Sigmoid colon (tissue), 7 donors: ENCODE data around the gene SORCS2. TPM values are rescaled to one million over a fixed set of nuclear protein-coding genes. Genes with fewer than 3 reads are reported as not detected.

ENCODE experiments used
- DNase-seq: peaks from one replicate; pipeline ENCODE4 v3.0.0-alpha.2; 2019
- H3K27ac ChIP-seq, 4 donors: fragments of 200-600 bp; sonication (generic); one replicate each; pipeline ENCODE4 v1.5.1; 2016 to 2019; ENCODE audit warnings: mild to moderate bottlenecking in 1 of 4
- H3K27me3 ChIP-seq, 3 donors: fragments of 200-600 bp; sonication (generic); one replicate each; pipeline ENCODE4 v1.5.1; 2019; ENCODE audit warnings: mild to moderate bottlenecking in 1 of 3
- H3K36me3 ChIP-seq, 4 donors: fragments of 200-600 bp; sonication (generic); one replicate each; pipeline ENCODE4 v1.5.1; 2016 to 2019
- H3K4me1 ChIP-seq, 4 donors: fragments of 200-600 bp; sonication (generic); one replicate each; pipeline ENCODE4 v1.5.1; 2017 to 2019
- H3K4me3 ChIP-seq, 4 donors: fragments of 200-600 bp; sonication (generic); one replicate each; pipeline ENCODE4 v1.5.1; 2017 to 2019; ENCODE audit warnings: mild to moderate bottlenecking in 2 of 4, moderate library complexity in 1 of 4
- H3K9me3 ChIP-seq, 4 donors: fragments of 200-600 bp in 3 of 4; sonication (generic) in 3 of 4; one replicate each; pipeline versions ENCODE4 v1.5.1 to v1.6.1; 2013 to 2019
- CTCF ChIP-seq, 4 experiments: fragments of 450-650 bp in 3 of 4; fragments of 200-600 bp in 1 of 4; IDR thresholded peaks; one replicate each; pipeline ENCODE4 v1.5.1; 2016 to 2019; ENCODE audit warnings: antibody characterized with exemption in 4 of 4, mild to moderate bottlenecking in 3 of 4, moderate library complexity in 2 of 4
- EP300 ChIP-seq, 4 donors: sonication (generic); formaldehyde crosslinking; IDR thresholded peaks; one replicate each; pipeline ENCODE4 v1.6.1; 2017; ENCODE audit warnings: antibody characterized with exemption in 4 of 4
- POLR2A ChIP-seq, 2 donors: fragments of 450-650 bp; IDR thresholded peaks; one replicate each; pipeline ENCODE4 v1.6.1; 2016; ENCODE audit warnings: antibody characterized with exemption in 2 of 2, mild to moderate bottlenecking in 2 of 2, moderate library complexity in 2 of 2
- POLR2AphosphoS5 ChIP-seq, 4 donors: sonication (generic); formaldehyde crosslinking; IDR thresholded peaks; one replicate each; pipeline ENCODE4 v1.6.1; 2017; ENCODE audit warnings: antibody characterized with exemption in 4 of 4
- WGBS, 2 donors: extraction: QIAGEN DNeasy Blood & Tissue Kit; methylation state at CpG; one replicate each; pipeline ENCODE4 v1.1.7; 2013; 5-methylcytosine and 5-hydroxymethylcytosine counted together
- intact Hi-C: fragments of 100-400 bp; cut with DNase I; formaldehyde crosslinking; loops from one replicate; pipeline ENCODE4 v1.15.1; 2023
- polyA plus RNA-seq, 3 donors: library from polyadenylated mRNA; stranded (reverse); fragments of 200-250 nt; gene quantifications; one replicate each; pipeline ENCODE4 v1.2.3, GENCODE V29; 2013
- total RNA-seq, 4 donors: library from RNA; depleted of rRNA; stranded (reverse); fragments of >200 nt; gene quantifications; one replicate each; pipeline ENCODE4 v1.1.0, GENCODE V29; 2016
- donor health status: healthy with polysubstance abuse.
- donor health status: Bipolar disorder and iron deficiency.
- donor health status: healthy.

The SORCS2 gene
- total and polyA plus RNA-seq, 7 donors, result 1.8 to 6.4 (median 3.9) TPM; not detected in 2

GRCh38 chr4:7414736-7415510 lies 222.6 kb downstream of the SORCS2 start:
- Histone ChIP-seq H3K27me3 (no peaks in the 10 kb centered on the region), H3K4me1 (peaks cover 0 to 28% (median 22%) of the 10 kb centered on the region in 4 donors), H3K4me3 (no peak overlapping the region), H3K27ac (no peak overlapping the region), H3K36me3 (no peaks in the 10 kb centered on the region), H3K9me3 (no peaks in the 10 kb centered on the region)
- intact Hi-C loops, result no loop called here
- 25 to 37% methylated on average over 12 of the region's 12 CpGs for WGBS, 2 donors
- peak; percentile 4 for DNase-seq
- TF ChIP-seq EP300 (IDR thresholded peaks at IDR 0.05) (no peak), POLR2AphosphoS5 (IDR thresholded peaks at IDR 0.05) (no peak), CTCF (IDR thresholded peaks at IDR 0.05) (no peak), POLR2A (IDR thresholded peaks at IDR 0.05) (no peak)

- WGBS, 2 donors, result 67 to 75% methylated on average over 16 of the region's 16 CpGs
- DNase-seq, result peak; percentile 37
- Histone ChIP-seq H3K4me3 (no peak overlapping the region), H3K4me1 (peaks cover 0 to 16% (median 11%) of the 10 kb centered on the region in 4 donors), H3K36me3 (no peaks in the 10 kb centered on the region), H3K27me3 (no peaks in the 10 kb centered on the region), H3K27ac (no peak overlapping the region), H3K9me3 (no peaks in the 10 kb centered on the region)
- intact Hi-C loops, result no loop called here
- TF ChIP-seq EP300 (IDR thresholded peaks at IDR 0.05) (no peak), POLR2AphosphoS5 (IDR thresholded peaks at IDR 0.05) (no peak), POLR2A (IDR thresholded peaks at IDR 0.05) (no peak), CTCF (IDR thresholded peaks at IDR 0.05) (no peak)
Measured at GRCh38 chr4:7415927-7416686, 223.8 kb downstream of the SORCS2 start.

GRCh38 chr4:7416745-7417432 lies 224.6 kb downstream of the SORCS2 start:
- intact Hi-C loops, result no loop called here
- H3K4me3 ChIP-seq, result no peak overlapping the region
- peaks cover 0 to 9% (median 5%) of the 10 kb centered on the region in 4 donors for H3K4me1 ChIP-seq
- no peak overlapping the region for H3K27ac ChIP-seq
- peak; percentile 12 for DNase-seq
- WGBS, 2 donors, result 67 to 75% methylated on average over 14 of the region's 14 CpGs
- TF ChIP-seq POLR2A (IDR thresholded peaks at IDR 0.05) (no peak), POLR2AphosphoS5 (IDR thresholded peaks at IDR 0.05) (no peak)
- no peaks in the 10 kb centered on the region for H3K36me3 ChIP-seq
- H3K27me3 ChIP-seq, result no peaks in the 10 kb centered on the region
- H3K9me3 ChIP-seq, result no peaks in the 10 kb centered on the region

- TF ChIP-seq CTCF (IDR thresholded peaks at IDR 0.05), result no peak
- TF ChIP-seq POLR2A (IDR thresholded peaks at IDR 0.05), result no peak
- no peak for TF ChIP-seq POLR2AphosphoS5 (IDR thresholded peaks at IDR 0.05)
- no peak for TF ChIP-seq EP300 (IDR thresholded peaks at IDR 0.05)
- WGBS, 2 donors, result 77 to 86% methylated on average over 9 of the region's 9 CpGs
- intact Hi-C loops, result no loop called here
- Histone ChIP-seq H3K4me3 (no peak overlapping the region), H3K9me3 (no peaks in the 10 kb centered on the region), H3K36me3 (no peaks in the 10 kb centered on the region), H3K4me1 (peaks cover 0 to 1% (median 0%) of the 10 kb centered on the region in 4 donors), H3K27ac (no peak overlapping the region), H3K27me3 (no peaks in the 10 kb centered on the region)
- DNase-seq, result peak; percentile 12
Measured at GRCh38 chr4:7417639-7418038, 225.3 kb downstream of the SORCS2 start.
